Keratinocyte (primary cell): ENCODE measurements around the gene PAPPA2.
A peak's percentile ranks its signal among the peaks of the same experiment; 100 is the strongest.

ENCODE experiments used
- CTCF ChIP-seq, 3 experiments: IDR thresholded peaks in 1 of 3; conservative IDR thresholded peaks in 1 of 3; optimal IDR thresholded peaks in 1 of 3; 2 replicates in 2 of 3; 3 replicates in 1 of 3; pipeline versions ENCODE3 to v1.5.1; 2011; ENCODE audit warnings: low read length in 3 of 3, mild to moderate bottlenecking in 3 of 3, moderate library complexity in 2 of 3, control low read depth in 1 of 3, inconsistent platforms in 1 of 3; ENCODE audit not compliant: insufficient read depth in 2 of 3; ENCODE audit errors: extremely low read depth in 1 of 3
- EZH2 ChIP-seq: IDR thresholded peaks from one replicate; pipeline ENCODE4 v1.6.1; 2012; ENCODE audit warnings: inconsistent platforms, mild to moderate bottlenecking, low read length, moderate library complexity

GRCh38 chr1:176691251-176692228, 228.6 kb downstream of the PAPPA2 start:
- TF ChIP-seq CTCF (optimal IDR thresholded peaks at IDR 0.05 in 1 of 3, IDR thresholded peaks at IDR 0.05 in 1 of 3, conservative IDR thresholded peaks at IDR 0.05 in 1 of 3; ENCODE audit: extremely low read depth in 1 of 3, insufficient read depth in 2 of 3, low read length in 3 of 3): peak; percentile 71 to 81 (median 73)
- TF ChIP-seq EZH2: no peak
